ENCODE measurements around the gene GRHL1.
A peak's percentile ranks its signal among the peaks of the same experiment; 100 is the strongest.

The GRHL1 gene

GRCh38 chr2:9972621-9973479 is 21.4 kb downstream of the GRHL1 start:
- DNase-seq = no peak

- DNase-seq = no peak
These were observed 22.2 kb downstream of the GRHL1 start for GRCh38 chr2:9973690-9974089.

GRCh38 chr2:9974343-9974742 is 22.9 kb downstream of the GRHL1 start:
- no peak for DNase-seq

DNA sequence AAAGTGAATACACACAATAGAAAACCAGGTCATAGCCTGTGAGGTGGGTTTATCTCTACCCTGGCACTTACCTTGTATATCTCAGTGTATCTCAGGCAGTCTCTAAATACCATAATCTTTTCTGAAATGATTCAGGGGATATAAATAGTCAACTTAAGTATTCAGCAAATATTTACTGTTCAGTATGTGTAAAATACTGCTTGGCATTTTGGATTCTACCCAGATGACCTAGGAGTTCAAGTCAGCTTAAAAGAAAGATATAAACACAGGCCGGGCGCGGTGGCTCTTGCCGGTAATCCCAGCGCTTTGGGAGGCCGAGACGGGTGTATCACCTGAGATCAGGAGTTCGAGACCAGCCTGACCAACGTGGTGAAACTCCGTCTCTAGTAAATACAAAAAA is 23.8 kb downstream of the GRHL1 start:
- no peak for DNase-seq

GRCh38 chr2:9975805-9976447 is 24.4 kb downstream of the GRHL1 start:
- DNase-seq = peak; percentile 35

- DNase-seq = no peak
These were observed 28.5 kb downstream of the GRHL1 start for GRCh38 chr2:9979977-9980376.

- DNase-seq = no peak
These were observed 29.0 kb downstream of the GRHL1 start for GRCh38 chr2:9980520-9980919.

GRCh38 chr2:9981655-9982054 is 30.2 kb downstream of the GRHL1 start:
- no peak for DNase-seq

DNA sequence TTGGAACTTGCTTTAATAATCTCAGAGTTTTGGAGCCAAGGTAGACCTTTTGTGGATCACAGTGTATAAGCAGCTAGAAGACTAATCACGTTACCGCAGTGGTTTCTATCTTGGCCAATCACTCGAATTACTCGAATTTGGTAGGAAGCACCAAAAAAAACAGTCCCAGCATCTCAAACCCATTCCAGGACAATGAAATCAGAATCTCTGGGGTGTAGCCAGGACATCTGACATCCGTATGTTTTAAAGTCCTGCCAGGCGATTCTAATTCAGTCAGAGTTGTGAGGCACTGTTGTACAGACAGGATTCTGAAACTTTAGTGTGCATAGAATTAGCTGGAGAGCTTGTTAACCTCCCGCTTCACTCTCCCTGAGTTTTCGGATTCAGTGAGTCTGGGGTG is 30.8 kb downstream of the GRHL1 start:
- DNase-seq = no peak

DNA sequence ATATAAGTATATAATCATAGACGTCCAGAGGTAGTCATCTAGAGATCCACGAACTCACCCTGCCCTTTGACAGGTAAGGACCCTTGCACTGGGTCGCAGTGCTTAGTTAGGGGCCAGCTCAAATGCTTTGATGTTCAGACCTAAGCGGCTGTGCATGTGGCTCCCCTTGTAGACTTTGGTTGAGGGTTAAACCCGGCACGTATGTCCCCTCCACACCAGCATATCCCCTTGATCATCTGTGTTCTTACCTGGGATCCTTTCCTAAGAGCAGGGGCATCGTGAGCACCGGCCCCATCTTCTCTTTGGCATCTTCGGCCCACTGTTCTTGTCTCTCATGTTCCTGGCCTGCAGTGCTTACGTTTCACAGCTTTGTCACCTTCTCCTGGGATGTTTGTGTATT is 31.4 kb downstream of the GRHL1 start:
- DNase-seq = no peak

GRCh38 chr2:9983401-9984216 is 32.1 kb downstream of the GRHL1 start:
- no peak for DNase-seq

- DNase-seq = peak; percentile 82
These were observed 32.8 kb downstream of the GRHL1 start for GRCh38 chr2:9984217-9984739.

- no peak for DNase-seq
These were observed 33.5 kb downstream of the GRHL1 start for GRCh38 chr2:9984871-9985480.

DNA sequence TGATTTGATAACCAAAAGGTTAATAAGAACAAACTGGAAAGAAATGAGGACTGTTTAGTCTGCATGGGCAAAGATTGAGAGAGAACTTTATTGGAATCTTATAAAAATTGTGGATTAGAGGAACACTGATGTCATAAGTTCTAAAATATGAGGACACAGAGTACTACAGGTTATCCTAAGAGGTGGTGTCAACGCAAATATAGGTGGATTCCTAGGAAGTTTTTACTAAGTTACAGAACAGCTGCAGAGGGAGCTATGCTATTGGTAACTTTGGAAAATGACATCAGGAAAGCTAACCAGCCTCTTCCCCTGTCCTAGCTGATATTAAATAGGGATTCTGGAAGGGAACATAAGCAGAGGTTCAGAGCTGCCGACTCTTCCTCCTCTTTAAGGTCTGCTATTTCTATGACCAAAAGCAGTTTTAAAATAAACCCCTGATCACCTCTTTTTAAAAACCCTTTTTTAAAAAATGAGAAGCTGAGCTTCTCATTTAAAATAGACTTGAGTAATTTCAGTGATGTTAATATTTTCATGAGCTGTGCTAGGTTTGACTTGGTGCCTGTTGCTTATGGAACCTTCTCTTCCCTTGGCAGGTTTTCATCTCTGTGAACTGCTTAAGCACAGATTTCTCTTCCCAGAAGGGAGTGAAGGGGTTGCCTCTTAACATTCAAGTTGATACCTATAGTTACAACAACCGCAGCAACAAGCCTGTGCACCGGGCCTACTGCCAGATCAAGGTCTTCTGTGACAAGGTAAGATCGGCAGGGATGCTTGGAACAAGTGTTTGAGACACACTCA is 34.2 kb downstream of the GRHL1 start:
- no peak for DNase-seq

- no peak for DNase-seq
These were observed 36.8 kb downstream of the GRHL1 start for GRCh38 chr2:9988320-9988719.

DNA sequence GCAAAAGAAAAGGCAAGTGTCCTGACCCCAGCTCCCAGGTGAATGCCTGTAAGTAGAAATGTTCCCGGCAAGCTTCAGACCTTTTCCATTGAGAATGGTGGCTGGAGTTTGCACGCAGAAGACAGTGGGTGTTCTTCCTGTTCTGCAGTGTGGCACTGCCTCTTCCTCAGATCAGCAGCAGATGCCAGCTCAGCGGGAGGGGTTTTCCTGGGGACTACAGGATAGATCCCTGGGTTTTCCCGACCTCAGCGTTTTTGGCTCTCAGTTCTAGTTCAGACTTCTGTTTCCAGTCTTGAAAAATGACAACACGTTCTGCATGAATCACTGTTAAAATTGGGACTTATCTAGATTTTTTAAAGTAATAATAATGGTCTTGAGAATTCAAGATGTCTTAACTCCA is 39.2 kb downstream of the GRHL1 start:
- no peak for DNase-seq

DNA sequence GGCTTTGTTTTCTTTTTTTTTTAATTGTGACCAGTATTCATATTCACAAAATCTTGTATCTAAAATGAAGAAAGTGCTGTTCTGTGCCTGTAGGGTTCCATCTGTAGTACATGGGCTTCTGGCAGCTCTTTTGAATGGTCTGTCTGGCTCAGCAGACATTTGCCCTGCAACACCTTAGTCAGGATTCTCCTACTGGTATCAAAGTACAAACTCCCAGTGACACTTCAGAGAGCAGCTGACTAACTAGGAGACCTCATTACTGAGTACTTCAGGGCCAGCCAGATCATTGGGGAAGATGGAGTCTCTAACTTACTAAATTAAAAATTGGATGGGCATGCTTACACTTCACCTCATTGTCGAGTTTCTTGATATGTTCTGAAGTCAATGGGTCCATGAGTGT is 39.7 kb downstream of the GRHL1 start:
- DNase-seq = no peak

DNA sequence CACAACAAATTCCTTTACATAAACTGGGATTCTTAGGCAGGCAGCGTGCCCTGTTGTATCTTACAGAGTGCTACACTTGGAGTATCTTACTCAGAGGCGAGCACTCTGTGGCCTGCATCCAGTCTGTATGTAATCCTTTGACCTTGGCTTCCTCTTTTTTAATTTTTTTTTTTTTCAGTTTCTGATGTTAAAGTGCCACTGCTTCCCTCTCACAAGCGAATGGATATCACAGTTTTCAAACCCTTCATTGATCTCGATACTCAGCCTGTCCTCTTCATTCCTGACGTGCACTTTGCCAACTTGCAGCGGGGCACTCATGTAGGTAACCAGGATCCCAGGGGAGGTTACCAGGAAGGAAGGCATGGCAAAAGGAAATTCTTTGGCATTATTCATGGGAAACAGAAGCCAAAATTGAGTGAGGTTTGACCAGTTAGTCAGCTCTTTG is 40.4 kb downstream of the GRHL1 start:
- DNase-seq = peak; percentile 61

DNA sequence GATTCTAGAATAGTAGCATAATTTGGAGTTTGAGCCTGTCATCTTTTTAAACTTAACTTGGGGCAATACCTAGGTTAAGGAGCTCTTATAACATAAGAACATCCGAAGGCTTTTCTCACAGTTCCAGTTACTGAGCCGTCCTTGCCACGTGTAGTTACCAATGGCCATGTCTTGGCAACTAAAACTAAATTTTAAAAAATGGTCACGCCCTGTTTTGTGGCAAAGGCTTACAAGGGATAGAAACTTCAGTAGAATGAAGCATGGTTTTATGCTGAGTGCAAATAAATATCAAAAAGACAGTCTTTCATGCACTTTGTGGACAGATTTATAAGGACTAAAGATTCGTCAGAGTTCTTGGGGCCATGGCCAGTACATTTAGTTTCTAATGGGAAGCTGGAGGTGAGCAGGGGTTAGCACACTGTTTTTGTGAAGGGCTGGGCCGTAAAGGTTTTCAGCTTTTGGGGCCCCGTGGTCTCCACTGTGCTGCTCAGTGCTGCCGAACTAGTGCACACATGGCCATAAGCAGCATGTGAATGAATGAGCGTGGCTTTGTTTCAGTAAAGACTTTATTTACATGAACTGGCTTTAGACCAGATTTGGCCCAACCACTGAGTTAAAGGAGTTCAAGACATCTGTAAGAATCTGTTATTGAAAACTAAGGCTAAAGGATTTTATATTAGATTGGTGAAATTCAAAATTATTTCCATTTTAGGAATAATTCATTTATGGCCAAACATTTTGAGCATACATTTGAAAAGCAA is 41.1 kb downstream of the GRHL1 start:
- no peak for DNase-seq

DNA sequence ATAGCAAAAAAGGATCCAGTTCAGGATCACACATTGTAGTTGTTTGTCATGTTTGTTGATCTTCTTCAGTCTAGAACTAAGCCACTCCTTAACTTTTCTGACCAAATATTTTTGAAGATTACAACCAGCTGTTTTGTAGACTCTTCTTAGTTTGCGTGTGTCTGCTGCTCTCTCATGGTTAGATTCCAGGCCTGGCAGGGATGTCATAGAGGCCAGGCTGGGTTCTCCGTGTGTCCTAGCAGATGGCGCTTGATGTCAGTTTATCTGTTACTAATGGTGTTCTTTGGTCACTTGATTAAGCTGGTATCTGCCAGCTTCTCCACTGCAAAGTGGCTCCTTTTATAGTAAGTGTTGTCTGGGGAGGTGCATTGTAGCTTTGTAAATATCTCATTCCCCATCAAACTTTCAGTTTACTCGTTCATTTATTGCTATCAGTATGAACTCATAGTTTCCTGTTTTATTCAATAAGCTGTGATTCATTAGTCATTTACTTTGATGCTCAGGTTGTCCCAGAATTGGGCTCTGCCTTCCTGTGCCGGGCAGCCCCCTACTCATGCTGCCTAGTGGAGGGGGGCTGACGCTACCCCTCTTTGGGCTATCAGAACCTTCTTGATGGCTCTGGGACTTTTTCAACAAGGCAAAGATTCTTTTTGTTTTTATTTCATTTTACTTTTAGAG is 42.1 kb downstream of the GRHL1 start:
- no peak for DNase-seq

DNA sequence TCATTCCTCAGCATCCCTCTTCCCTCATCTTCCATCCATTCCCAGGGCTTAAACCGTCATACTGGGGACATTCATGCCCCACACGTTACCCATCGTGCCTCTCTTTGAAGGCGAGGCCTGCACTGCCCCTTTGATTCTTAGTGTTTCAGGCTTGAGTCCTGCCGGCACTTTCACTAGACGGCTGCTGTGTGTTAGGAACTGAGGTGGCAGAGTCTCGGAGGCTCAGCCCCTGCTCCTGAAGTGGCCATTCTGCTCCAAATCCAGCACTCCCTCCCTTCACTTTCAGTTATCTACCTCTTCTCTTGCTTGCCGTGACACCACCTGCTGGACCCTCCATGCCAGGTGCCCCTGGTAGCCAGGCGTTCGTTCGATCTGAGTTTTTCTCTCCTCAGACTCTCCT is 43.0 kb downstream of the GRHL1 start:
- DNase-seq = no peak
